SK-N-SH treated with all-trans-retinoic acid at 6 μM for 48 hours (cell line): ENCODE measurements around the gene JAML.

Source experiments
- ATAC-seq: fragments of 200-7000 bp; cut with Tn5 transposase; 3 replicates; pipeline ENCODE4 v1.9.1; 2020; ENCODE audit warnings: mild to moderate bottlenecking, moderate library complexity
- CSDC2 ChIP-seq: fragments of 250-450 bp; sonication (Bioruptor Pico); IDR thresholded peaks from 2 replicates; pipeline ENCODE4 v1.5.0; 2020; ENCODE audit warnings: mild to moderate bottlenecking, moderate library complexity
- ESRRG ChIP-seq: fragments of 250-450 bp; sonication (Bioruptor Pico); IDR thresholded peaks from 2 replicates; pipeline ENCODE4 v1.6.1; 2021; ENCODE audit warnings: mild to moderate bottlenecking
- GLIS3 ChIP-seq: fragments of 250-450 bp; sonication (Bioruptor Pico); IDR thresholded peaks from 2 replicates; pipeline ENCODE4 v1.5.0; 2020; ENCODE audit warnings: mild to moderate bottlenecking, moderate library complexity
- OSR1 ChIP-seq: fragments of 250-450 bp; sonication (Bioruptor Pico); IDR thresholded peaks from 2 replicates; pipeline ENCODE4 v1.8.0; 2022; ENCODE audit warnings: moderate library complexity, mild to moderate bottlenecking, inconsistent platforms
- PPARA ChIP-seq: fragments of 250-450 bp; sonication (Bioruptor Pico); IDR thresholded peaks from 2 replicates; pipeline ENCODE4 v1.5.0; 2020; ENCODE audit warnings: mild to moderate bottlenecking, borderline replicate concordance
- SNAI2 ChIP-seq: fragments of 250-450 bp; sonication (Bioruptor Pico); IDR thresholded peaks from 2 replicates; pipeline ENCODE4 v1.5.0; 2020; ENCODE audit warnings: mild to moderate bottlenecking, moderate library complexity
- TCF4 ChIP-seq: fragments of 250-450 bp; sonication (Bioruptor Pico); IDR thresholded peaks from 2 replicates; pipeline ENCODE4 v1.8.0; 2021; ENCODE audit warnings: mild to moderate bottlenecking, moderate library complexity, borderline replicate concordance
- TOX ChIP-seq: fragments of 250-450 bp; sonication (Bioruptor Pico); IDR thresholded peaks from 2 replicates; pipeline ENCODE4 v1.8.0; 2021; ENCODE audit warnings: mild to moderate bottlenecking, moderate library complexity, borderline replicate concordance
- ZFP3 ChIP-seq: fragments of 250-450 bp; sonication (Bioruptor Pico); IDR thresholded peaks from 2 replicates; pipeline ENCODE4 v1.5.0; 2020; ENCODE audit warnings: mild to moderate bottlenecking, moderate library complexity
- ZFP30 ChIP-seq: fragments of 450-650 bp; formaldehyde crosslinking; IDR thresholded peaks from 2 replicates; pipeline ENCODE4 v1.5.0; 2022; ENCODE audit warnings: mild to moderate bottlenecking, moderate library complexity
- ZNF565 ChIP-seq: fragments of 450-650 bp; formaldehyde crosslinking; conservative IDR thresholded peaks from 2 replicates; pipeline ENCODE4 v1.5.0; 2020; ENCODE audit warnings: low read depth, mild to moderate bottlenecking, moderate library complexity
- ZNF70 ChIP-seq: fragments of 450-650 bp; formaldehyde crosslinking; IDR thresholded peaks from 2 replicates; pipeline ENCODE4 v1.5.0; 2020; ENCODE audit warnings: mild to moderate bottlenecking, moderate library complexity
- ZNF8 ChIP-seq: fragments of 450-650 bp; formaldehyde crosslinking; IDR thresholded peaks from 2 replicates; pipeline ENCODE4 v1.5.0; 2020; ENCODE audit warnings: mild to moderate bottlenecking, moderate library complexity
- TF ChIP-seq, protein P1 (sequence below): fragments of 250-450 bp; sonication (Bioruptor Pico); IDR thresholded peaks from 2 replicates; pipeline ENCODE4 v1.8.0; 2021; ENCODE audit warnings: low read depth, mild to moderate bottlenecking, moderate library complexity, borderline replicate concordance
- TF ChIP-seq, protein P2 (sequence below): fragments of 250-450 bp; sonication (Bioruptor Pico); IDR thresholded peaks from 2 replicates; pipeline ENCODE4 v1.5.0; 2020; ENCODE audit warnings: mild to moderate bottlenecking, moderate library complexity
- TF ChIP-seq, protein P3 (sequence below): fragments of 250-450 bp; sonication (Bioruptor Pico); IDR thresholded peaks from 2 replicates; pipeline ENCODE4 v1.8.0; 2020; ENCODE audit warnings: mild to moderate bottlenecking, moderate library complexity, borderline replicate concordance
- TF ChIP-seq, protein P4 (sequence below): fragments of 250-450 bp; sonication (Bioruptor Pico); IDR thresholded peaks from 2 replicates; pipeline ENCODE4 v1.5.1; 2021; ENCODE audit warnings: mild to moderate bottlenecking, moderate library complexity
- TF ChIP-seq, protein P5 (sequence below): fragments of 250-450 bp; sonication (Bioruptor Pico); IDR thresholded peaks from 2 replicates; pipeline ENCODE4 v1.5.1; 2020; ENCODE audit warnings: low read depth, mild to moderate bottlenecking, moderate library complexity

Gene JAML

DNA sequence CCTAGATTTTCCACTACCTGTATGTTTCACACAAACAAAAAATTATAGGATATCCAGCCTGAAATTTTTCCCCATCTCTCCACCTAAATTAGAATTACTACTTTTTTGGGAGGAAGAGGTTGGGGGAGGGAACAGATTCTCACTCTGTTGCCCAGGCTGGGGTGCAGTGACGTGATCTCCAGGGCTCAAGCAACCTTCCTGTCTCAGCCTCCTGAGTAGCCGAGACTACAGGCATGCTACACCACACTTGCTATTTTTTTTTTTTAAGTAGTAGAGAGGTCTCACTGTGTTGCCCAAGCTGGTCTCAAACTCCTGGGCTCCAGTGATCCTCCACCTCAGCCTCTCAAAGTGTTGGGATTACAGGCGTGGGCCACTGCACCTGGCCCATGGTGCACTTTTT, 9.5 kb downstream of the JAML start:
- no peak for ATAC-seq
- TF ChIP-seq, protein P1, sequence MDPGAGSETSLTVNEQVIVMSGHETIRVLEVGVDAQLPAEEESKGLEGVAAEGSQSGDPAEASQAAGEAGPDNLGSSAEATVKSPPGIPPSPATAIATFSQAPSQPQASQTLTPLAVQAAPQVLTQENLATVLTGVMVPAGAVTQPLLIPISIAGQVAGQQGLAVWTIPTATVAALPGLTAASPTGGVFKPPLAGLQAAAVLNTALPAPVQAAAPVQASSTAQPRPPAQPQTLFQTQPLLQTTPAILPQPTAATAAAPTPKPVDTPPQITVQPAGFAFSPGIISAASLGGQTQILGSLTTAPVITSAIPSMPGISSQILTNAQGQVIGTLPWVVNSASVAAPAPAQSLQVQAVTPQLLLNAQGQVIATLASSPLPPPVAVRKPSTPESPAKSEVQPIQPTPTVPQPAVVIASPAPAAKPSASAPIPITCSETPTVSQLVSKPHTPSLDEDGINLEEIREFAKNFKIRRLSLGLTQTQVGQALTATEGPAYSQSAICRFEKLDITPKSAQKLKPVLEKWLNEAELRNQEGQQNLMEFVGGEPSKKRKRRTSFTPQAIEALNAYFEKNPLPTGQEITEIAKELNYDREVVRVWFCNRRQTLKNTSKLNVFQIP (CRISPR knock-in tag) = no peak
- TF ChIP-seq, protein P2, sequence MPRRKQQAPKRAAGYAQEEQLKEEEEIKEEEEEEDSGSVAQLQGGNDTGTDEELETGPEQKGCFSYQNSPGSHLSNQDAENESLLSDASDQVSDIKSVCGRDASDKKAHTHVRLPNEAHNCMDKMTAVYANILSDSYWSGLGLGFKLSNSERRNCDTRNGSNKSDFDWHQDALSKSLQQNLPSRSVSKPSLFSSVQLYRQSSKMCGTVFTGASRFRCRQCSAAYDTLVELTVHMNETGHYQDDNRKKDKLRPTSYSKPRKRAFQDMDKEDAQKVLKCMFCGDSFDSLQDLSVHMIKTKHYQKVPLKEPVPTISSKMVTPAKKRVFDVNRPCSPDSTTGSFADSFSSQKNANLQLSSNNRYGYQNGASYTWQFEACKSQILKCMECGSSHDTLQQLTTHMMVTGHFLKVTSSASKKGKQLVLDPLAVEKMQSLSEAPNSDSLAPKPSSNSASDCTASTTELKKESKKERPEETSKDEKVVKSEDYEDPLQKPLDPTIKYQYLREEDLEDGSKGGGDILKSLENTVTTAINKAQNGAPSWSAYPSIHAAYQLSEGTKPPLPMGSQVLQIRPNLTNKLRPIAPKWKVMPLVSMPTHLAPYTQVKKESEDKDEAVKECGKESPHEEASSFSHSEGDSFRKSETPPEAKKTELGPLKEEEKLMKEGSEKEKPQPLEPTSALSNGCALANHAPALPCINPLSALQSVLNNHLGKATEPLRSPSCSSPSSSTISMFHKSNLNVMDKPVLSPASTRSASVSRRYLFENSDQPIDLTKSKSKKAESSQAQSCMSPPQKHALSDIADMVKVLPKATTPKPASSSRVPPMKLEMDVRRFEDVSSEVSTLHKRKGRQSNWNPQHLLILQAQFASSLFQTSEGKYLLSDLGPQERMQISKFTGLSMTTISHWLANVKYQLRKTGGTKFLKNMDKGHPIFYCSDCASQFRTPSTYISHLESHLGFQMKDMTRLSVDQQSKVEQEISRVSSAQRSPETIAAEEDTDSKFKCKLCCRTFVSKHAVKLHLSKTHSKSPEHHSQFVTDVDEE (CRISPR knock-in tag) = no peak
- TF ChIP-seq ZFP3 (CRISPR knock-in tag) (no peak), ESRRG (no peak), ZNF565 (no peak), ZNF70 (CRISPR knock-in tag) (no peak), ZNF8 (CRISPR knock-in tag) (no peak), SNAI2 (CRISPR knock-in tag) (no peak), TOX (no peak)
- TF ChIP-seq, protein P3, sequence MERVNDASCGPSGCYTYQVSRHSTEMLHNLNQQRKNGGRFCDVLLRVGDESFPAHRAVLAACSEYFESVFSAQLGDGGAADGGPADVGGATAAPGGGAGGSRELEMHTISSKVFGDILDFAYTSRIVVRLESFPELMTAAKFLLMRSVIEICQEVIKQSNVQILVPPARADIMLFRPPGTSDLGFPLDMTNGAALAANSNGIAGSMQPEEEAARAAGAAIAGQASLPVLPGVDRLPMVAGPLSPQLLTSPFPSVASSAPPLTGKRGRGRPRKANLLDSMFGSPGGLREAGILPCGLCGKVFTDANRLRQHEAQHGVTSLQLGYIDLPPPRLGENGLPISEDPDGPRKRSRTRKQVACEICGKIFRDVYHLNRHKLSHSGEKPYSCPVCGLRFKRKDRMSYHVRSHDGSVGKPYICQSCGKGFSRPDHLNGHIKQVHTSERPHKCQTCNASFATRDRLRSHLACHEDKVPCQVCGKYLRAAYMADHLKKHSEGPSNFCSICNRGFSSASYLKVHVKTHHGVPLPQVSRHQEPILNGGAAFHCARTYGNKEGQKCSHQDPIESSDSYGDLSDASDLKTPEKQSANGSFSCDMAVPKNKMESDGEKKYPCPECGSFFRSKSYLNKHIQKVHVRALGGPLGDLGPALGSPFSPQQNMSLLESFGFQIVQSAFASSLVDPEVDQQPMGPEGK (CRISPR knock-in tag) = no peak
- TF ChIP-seq, protein P4, sequence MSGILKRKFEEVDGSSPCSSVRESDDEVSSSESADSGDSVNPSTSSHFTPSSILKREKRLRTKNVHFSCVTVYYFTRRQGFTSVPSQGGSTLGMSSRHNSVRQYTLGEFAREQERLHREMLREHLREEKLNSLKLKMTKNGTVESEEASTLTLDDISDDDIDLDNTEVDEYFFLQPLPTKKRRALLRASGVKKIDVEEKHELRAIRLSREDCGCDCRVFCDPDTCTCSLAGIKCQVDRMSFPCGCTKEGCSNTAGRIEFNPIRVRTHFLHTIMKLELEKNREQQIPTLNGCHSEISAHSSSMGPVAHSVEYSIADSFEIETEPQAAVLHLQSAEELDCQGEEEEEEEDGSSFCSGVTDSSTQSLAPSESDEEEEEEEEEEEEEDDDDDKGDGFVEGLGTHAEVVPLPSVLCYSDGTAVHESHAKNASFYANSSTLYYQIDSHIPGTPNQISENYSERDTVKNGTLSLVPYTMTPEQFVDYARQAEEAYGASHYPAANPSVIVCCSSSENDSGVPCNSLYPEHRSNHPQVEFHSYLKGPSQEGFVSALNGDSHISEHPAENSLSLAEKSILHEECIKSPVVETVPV (CRISPR knock-in tag) = no peak

DNA sequence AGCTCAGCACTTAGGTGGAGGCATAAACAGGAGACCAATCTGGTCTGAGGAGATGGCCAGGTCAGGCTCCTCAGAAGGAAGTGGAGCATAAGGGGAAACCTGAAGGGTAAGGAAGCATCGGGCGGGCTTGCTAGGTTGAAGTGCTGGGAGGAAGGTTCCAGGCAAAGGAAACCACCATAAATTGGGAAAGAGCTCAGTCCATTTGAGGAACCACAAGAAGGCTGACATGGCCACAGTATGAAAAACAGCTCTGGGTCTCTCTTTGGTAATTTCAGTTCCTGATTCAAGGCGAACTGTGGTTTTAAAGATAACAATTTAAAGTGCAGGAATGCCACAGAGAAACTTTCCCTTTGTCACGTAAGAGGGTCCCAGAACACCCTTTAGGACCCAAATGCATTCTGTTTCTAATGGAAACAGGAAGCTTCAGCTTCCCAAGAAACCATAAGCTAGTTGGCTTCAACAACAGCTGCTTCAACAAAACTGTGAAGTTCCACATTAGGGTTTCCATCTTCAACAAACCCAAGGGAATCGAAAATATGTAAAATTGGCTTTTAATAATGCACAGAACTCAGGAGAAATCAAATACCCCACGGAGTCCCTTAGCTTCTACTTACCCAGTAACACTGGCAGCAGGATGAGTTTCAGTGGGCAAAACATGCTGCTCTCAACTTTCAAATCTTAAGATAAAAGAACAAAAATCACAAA, 10.4 kb downstream of the JAML start:
- TF ChIP-seq ZNF565 (no peak), PPARA (CRISPR knock-in tag) (no peak), ZFP3 (CRISPR knock-in tag) (no peak), ZFP30 (CRISPR knock-in tag) (no peak), GLIS3 (no peak), TOX (no peak), CSDC2 (CRISPR knock-in tag) (no peak), SNAI2 (CRISPR knock-in tag) (no peak), ZNF8 (CRISPR knock-in tag) (no peak), TCF4 (CRISPR knock-in tag) (no peak), OSR1 (CRISPR knock-in tag) (no peak)
- TF ChIP-seq, protein P3 (CRISPR knock-in tag) = no peak
- TF ChIP-seq, protein P5, sequence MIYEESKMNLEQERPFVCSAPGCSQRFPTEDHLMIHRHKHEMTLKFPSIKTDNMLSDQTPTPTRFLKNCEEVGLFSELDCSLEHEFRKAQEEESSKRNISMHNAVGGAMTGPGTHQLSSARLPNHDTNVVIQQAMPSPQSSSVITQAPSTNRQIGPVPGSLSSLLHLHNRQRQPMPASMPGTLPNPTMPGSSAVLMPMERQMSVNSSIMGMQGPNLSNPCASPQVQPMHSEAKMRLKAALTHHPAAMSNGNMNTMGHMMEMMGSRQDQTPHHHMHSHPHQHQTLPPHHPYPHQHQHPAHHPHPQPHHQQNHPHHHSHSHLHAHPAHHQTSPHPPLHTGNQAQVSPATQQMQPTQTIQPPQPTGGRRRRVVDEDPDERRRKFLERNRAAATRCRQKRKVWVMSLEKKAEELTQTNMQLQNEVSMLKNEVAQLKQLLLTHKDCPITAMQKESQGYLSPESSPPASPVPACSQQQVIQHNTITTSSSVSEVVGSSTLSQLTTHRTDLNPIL (CRISPR knock-in tag) = no peak
- TF ChIP-seq, protein P1 (CRISPR knock-in tag) = no peak
- no peak for ATAC-seq
